Parathyroid adenoma (tissue), 2 donors: ENCODE results near the gene DUOXA1.

Source experiments
- H2AFZ ChIP-seq: fragments of 300-600 bp; sonication (generic); one replicate; pipeline ENCODE4 v1.7.0; 2017; ENCODE audit warnings: antibody characterized with exemption, mild to moderate bottlenecking
- H3K27ac ChIP-seq: fragments of 300-600 bp; sonication (generic); one replicate; pipeline ENCODE4 v1.7.0; 2017
- H3K27me3 ChIP-seq: fragments of 300-600 bp; sonication (generic); one replicate; pipeline ENCODE4 v1.7.0; 2017; ENCODE audit warnings: low read length; ENCODE audit not compliant: control insufficient read depth, insufficient read depth
- H3K36me3 ChIP-seq: fragments of 300-600 bp; sonication (generic); one replicate; pipeline ENCODE4 v1.7.0; 2017; ENCODE audit warnings: low read length; ENCODE audit not compliant: control insufficient read depth, insufficient read depth
- H3K4me1 ChIP-seq: fragments of 300-600 bp; sonication (generic); one replicate; pipeline ENCODE4 v1.7.0; 2017; ENCODE audit warnings: control low read depth
- H3K4me2 ChIP-seq: fragments of 300-600 bp; sonication (generic); one replicate; pipeline ENCODE4 v1.7.0; 2017; ENCODE audit warnings: low read length
- H3K4me3 ChIP-seq: fragments of 300-600 bp; sonication (generic); one replicate; pipeline ENCODE4 v1.7.0; 2017; ENCODE audit warnings: low read depth, low read length
- H3K79me2 ChIP-seq: fragments of 300-600 bp; sonication (generic); one replicate; pipeline ENCODE4 v1.7.0; 2017; ENCODE audit warnings: control low read depth
- H3K9ac ChIP-seq: fragments of 300-600 bp; sonication (generic); one replicate; pipeline ENCODE4 v1.7.0; 2017; ENCODE audit warnings: mild to moderate bottlenecking
- H3K9me3 ChIP-seq: fragments of 300-600 bp; sonication (generic); one replicate; pipeline ENCODE4 v1.7.0; 2017; ENCODE audit warnings: low read length; ENCODE audit not compliant: control insufficient read depth
- CTCF ChIP-seq: fragments of 300-600 bp; sonication (generic); IDR thresholded peaks from one replicate; pipeline ENCODE4 v1.7.0; 2017; ENCODE audit warnings: antibody characterized with exemption, mild to moderate bottlenecking
- donor health status: primary hyperparathyroidism.

Gene DUOXA1

GRCh38 chr15:45116482-45117307, 13.0 kb downstream of the DUOXA1 start:
- H3K9ac ChIP-seq = no peak overlapping the region
- TF ChIP-seq CTCF = no peak
- H3K27me3 ChIP-seq = no peaks in the 10 kb centered on the region
- no peak overlapping the region for H2AFZ ChIP-seq
- no peak overlapping the region for H3K27ac ChIP-seq
- H3K4me1 ChIP-seq = no peaks in the 10 kb centered on the region
- no peak overlapping the region for H3K4me2 ChIP-seq
- no peaks in the 10 kb centered on the region for H3K79me2 ChIP-seq
- no peak overlapping the region for H3K4me3 ChIP-seq
- H3K36me3 ChIP-seq = no peaks in the 10 kb centered on the region
- no peaks in the 10 kb centered on the region for H3K9me3 ChIP-seq

- H3K27ac ChIP-seq = no peak overlapping the region
- no peak for TF ChIP-seq CTCF
- H3K36me3 ChIP-seq = no peaks in the 10 kb centered on the region
- no peaks in the 10 kb centered on the region for H3K27me3 ChIP-seq
- no peaks in the 10 kb centered on the region for H3K79me2 ChIP-seq
- no peaks in the 10 kb centered on the region for H3K4me1 ChIP-seq
- H3K4me2 ChIP-seq = no peak overlapping the region
- H3K9ac ChIP-seq = no peak overlapping the region
- H2AFZ ChIP-seq = no peak overlapping the region
- H3K9me3 ChIP-seq = no peaks in the 10 kb centered on the region
- no peak overlapping the region for H3K4me3 ChIP-seq
Measured at GRCh38 chr15:45116006-45116481, 13.6 kb downstream of the DUOXA1 start.

GRCh38 chr15:45115312-45115820, 14.3 kb downstream of the DUOXA1 start:
- Histone ChIP-seq H3K4me3 (no peak overlapping the region), H3K9ac (no peak overlapping the region), H3K79me2 (no peaks in the 10 kb centered on the region), H3K36me3 (no peaks in the 10 kb centered on the region), H3K4me1 (no peaks in the 10 kb centered on the region), H3K27me3 (no peaks in the 10 kb centered on the region), H3K27ac (no peak overlapping the region), H2AFZ (no peak overlapping the region), H3K9me3 (no peaks in the 10 kb centered on the region), H3K4me2 (no peak overlapping the region)
- no peak for TF ChIP-seq CTCF

- no peak overlapping the region for H3K4me3 ChIP-seq
- no peak for TF ChIP-seq CTCF
Measured at GRCh38 chr15:45114751-45115085, 15.0 kb downstream of the DUOXA1 start.

More at GRCh38 chr15:45114751-45115085, 15.0 kb downstream of the DUOXA1 start:
- Histone ChIP-seq H3K4me2 (no peak overlapping the region), H3K79me2 (no peaks in the 10 kb centered on the region), H3K27me3 (no peaks in the 10 kb centered on the region), H2AFZ (no peak overlapping the region), H3K9me3 (no peaks in the 10 kb centered on the region), H3K27ac (no peak overlapping the region), H3K4me1 (no peaks in the 10 kb centered on the region), H3K9ac (no peak overlapping the region), H3K36me3 (no peaks in the 10 kb centered on the region)
